Measurements from ENCODE around the gene DIAPH3. TPM values are rescaled to one million over a fixed set of nuclear protein-coding genes. Genes with fewer than 3 reads are reported as not detected.

The DIAPH3 gene
- total RNA-seq, 1 experiment from 2014 or later = 27.6 TPM

GRCh38 chr13:59975807-59976435 is 187.8 kb downstream of the DIAPH3 start:
- Mint-ChIP-seq H3K9me3 (no peaks in the 10 kb centered on the region), H3K27me3 (ENCODE audit: low read depth) (no peaks in the 10 kb centered on the region), H3K4me1 (peaks cover 7% of the 10 kb centered on the region), H3K36me3 (no peaks in the 10 kb centered on the region), H3K4me3 (no peak overlapping the region), H3K27ac (no peak overlapping the region)
- DNase-seq (ENCODE audit: low spot score) (no peak), ATAC-seq (peak; percentile 62)
- POLR2A ChIA-PET = no interaction called here
- CTCF ChIA-PET = interaction anchor here (1.0 kb wide), 1 partner anchor 123 kb away, joined by 3 read pairs; no protein-coding TSS in a partner anchor
- no peak for TF ChIP-seq ZNF317 (CRISPR knock-in tag; IDR thresholded peaks at IDR 0.05; ENCODE audit: borderline replicate concordance, low read depth)
- TF ChIP-seq MLX (CRISPR knock-in tag; IDR thresholded peaks at IDR 0.05) = no peak
- TF ChIP-seq HMGXB4 (CRISPR knock-in tag; IDR thresholded peaks at IDR 0.05) = no peak
- TF ChIP-seq ZNF121 (CRISPR knock-in tag; IDR thresholded peaks at IDR 0.05) = no peak
- TF ChIP-seq ETV6 (CRISPR knock-in tag; IDR thresholded peaks at IDR 0.05) = no peak
- TF ChIP-seq NFE2L1 (CRISPR knock-in tag; IDR thresholded peaks at IDR 0.05) = no peak
- no peak for TF ChIP-seq OVOL2 (CRISPR knock-in tag; IDR thresholded peaks at IDR 0.05; ENCODE audit: borderline replicate concordance)
- no peak for TF ChIP-seq AR (CRISPR knock-in tag; IDR thresholded peaks at IDR 0.05)
- TF ChIP-seq GTF2I (CRISPR knock-in tag; conservative IDR thresholded peaks at IDR 0.05) = no peak
- TF ChIP-seq, protein P1, sequence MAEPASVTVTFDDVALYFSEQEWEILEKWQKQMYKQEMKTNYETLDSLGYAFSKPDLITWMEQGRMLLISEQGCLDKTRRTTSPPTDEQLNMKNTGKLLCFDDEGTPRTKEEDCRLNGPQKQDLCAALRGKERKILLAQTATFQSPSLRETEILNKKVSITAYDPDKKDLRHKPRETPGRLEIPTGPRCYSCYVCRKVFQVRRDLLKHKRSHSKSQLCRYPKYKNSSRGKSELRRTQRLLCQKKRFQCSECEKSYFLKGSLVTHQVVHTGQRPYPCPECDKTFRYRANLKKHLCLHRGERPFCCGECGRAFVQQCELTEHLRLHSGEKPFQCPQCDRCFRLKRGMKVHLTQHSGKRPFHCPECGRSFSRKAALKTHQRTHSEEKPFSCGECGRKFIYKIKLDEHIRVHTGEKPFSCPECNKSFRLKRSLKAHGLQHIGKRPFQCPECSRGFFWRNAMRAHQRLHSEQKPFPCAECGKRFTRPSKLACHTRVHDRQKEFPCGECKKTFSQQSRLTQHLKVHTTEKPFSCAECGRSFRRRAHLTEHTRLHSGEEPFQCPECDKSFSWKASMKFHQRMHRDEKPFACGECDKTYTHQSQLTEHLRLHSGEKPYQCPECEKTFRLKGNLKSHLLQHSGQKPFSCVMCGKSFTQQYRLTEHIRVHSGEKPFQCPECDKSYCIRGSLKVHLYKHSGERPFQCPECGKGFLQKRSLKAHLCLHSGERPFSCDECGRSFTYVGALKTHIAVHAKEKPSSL (CRISPR knock-in tag; conservative IDR thresholded peaks at IDR 0.05) = no peak
- no peak for TF ChIP-seq ZNF232 (CRISPR knock-in tag; IDR thresholded peaks at IDR 0.05)
- TF ChIP-seq, protein P2, sequence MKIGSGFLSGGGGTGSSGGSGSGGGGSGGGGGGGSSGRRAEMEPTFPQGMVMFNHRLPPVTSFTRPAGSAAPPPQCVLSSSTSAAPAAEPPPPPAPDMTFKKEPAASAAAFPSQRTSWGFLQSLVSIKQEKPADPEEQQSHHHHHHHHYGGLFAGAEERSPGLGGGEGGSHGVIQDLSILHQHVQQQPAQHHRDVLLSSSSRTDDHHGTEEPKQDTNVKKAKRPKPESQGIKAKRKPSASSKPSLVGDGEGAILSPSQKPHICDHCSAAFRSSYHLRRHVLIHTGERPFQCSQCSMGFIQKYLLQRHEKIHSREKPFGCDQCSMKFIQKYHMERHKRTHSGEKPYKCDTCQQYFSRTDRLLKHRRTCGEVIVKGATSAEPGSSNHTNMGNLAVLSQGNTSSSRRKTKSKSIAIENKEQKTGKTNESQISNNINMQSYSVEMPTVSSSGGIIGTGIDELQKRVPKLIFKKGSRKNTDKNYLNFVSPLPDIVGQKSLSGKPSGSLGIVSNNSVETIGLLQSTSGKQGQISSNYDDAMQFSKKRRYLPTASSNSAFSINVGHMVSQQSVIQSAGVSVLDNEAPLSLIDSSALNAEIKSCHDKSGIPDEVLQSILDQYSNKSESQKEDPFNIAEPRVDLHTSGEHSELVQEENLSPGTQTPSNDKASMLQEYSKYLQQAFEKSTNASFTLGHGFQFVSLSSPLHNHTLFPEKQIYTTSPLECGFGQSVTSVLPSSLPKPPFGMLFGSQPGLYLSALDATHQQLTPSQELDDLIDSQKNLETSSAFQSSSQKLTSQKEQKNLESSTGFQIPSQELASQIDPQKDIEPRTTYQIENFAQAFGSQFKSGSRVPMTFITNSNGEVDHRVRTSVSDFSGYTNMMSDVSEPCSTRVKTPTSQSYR (CRISPR knock-in tag; IDR thresholded peaks at IDR 0.05) = no peak
- TF ChIP-seq, protein P3, sequence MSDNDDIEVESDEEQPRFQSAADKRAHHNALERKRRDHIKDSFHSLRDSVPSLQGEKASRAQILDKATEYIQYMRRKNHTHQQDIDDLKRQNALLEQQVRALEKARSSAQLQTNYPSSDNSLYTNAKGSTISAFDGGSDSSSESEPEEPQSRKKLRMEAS (CRISPR knock-in tag; IDR thresholded peaks at IDR 0.05) = no peak

DNA sequence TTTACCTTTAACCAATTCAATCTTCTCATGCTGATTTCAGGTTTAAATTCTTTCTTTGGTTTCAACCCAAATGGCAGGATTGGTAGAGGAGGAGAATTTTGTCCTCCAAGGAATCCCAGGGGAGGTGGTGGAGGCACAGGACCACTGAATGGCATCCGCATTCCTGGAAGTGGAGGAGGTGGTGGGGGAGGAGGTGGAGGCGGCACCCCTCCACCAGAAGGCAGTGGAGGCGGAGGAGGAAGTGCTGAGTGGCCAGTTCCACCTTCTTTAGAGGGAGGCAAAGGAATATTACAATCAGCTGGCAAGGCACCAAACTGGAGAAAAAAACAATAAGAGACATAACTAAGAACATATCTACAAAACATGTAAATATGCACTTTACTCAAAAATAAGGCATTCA is 192.9 kb downstream of the DIAPH3 start:
- H3K4me1 Mint-ChIP-seq = peaks cover 7% of the 10 kb centered on the region
- POLR2A ChIA-PET = no interaction called here
- H3K9me3 Mint-ChIP-seq = no peaks in the 10 kb centered on the region
- no peak overlapping the region for H3K27ac Mint-ChIP-seq
- DNase-seq (ENCODE audit: low spot score) (peak; percentile 22), ATAC-seq (peak; percentile 94)
- no peaks in the 10 kb centered on the region for H3K36me3 Mint-ChIP-seq
- CTCF ChIA-PET = no interaction called here
- no peaks in the 10 kb centered on the region for H3K27me3 Mint-ChIP-seq (ENCODE audit: low read depth)
- no peak overlapping the region for H3K4me3 Mint-ChIP-seq
- TF ChIP-seq HMGA2 (CRISPR knock-in tag; IDR thresholded peaks at IDR 0.05) (no peak), KAT7 (CRISPR knock-in tag; IDR thresholded peaks at IDR 0.05; ENCODE audit: borderline replicate concordance) (no peak), CREB1 (CRISPR knock-in tag; IDR thresholded peaks at IDR 0.05) (no peak), GRHL2 (CRISPR knock-in tag; IDR thresholded peaks at IDR 0.05; ENCODE audit: insufficient replicate concordance, severe bottlenecking) (no peak), ZBTB43 (CRISPR knock-in tag; IDR thresholded peaks at IDR 0.05) (no peak), ZNF263 (CRISPR knock-in tag; IDR thresholded peaks at IDR 0.05; ENCODE audit: low read depth) (no peak), MLX (CRISPR knock-in tag; IDR thresholded peaks at IDR 0.05) (no peak), EMX1 (CRISPR knock-in tag; IDR thresholded peaks at IDR 0.05) (no peak), GTF2I (CRISPR knock-in tag; conservative IDR thresholded peaks at IDR 0.05) (no peak)
- TF ChIP-seq, protein P4, sequence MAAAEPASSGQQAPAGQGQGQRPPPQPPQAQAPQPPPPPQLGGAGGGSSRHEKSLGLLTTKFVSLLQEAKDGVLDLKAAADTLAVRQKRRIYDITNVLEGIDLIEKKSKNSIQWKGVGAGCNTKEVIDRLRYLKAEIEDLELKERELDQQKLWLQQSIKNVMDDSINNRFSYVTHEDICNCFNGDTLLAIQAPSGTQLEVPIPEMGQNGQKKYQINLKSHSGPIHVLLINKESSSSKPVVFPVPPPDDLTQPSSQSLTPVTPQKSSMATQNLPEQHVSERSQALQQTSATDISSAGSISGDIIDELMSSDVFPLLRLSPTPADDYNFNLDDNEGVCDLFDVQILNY (CRISPR knock-in tag; IDR thresholded peaks at IDR 0.05) = no peak

Measured in WTC11 (cell line).